B cell (primary cell): ENCODE results near the gene PRKG2. TPM values are rescaled to one million over a fixed set of nuclear protein-coding genes. Genes with fewer than 3 reads are reported as not detected.

Source experiments
- ATAC-seq: fragments of 200-7000 bp; cut with Tn5 transposase; one replicate; pipeline ENCODE4 v1.10.0; 2021; ENCODE audit warnings: low read depth, mild to moderate bottlenecking, moderate number of reproducible peaks, moderate library complexity
- CTCF ChIA-PET: fragments of 350-600 bp; sonication (Branson Sonifier 250); formaldehyde crosslinking; loops from one replicate; lab custom pipeline; 2021; ENCODE audit warnings: antibody characterized with exemption, inconsistent platforms; lab: Charles Lee
- POLR2A ChIA-PET: fragments of 350-600 bp; sonication (Branson Sonifier 250); formaldehyde crosslinking; loops from one replicate; lab custom pipeline; 2021; ENCODE audit warnings: antibody characterized with exemption; lab: Charles Lee
- DNase-seq: peaks from one replicate; pipeline ENCODE4 v3.0.0; 2013
- H2AFZ ChIP-seq: 2 replicates; pipeline ENCODE4 v1.6.1; 2012; ENCODE audit warnings: mild to moderate bottlenecking, low read depth, low read length; ENCODE audit not compliant: insufficient read depth, poor library complexity, severe bottlenecking
- H3K27ac ChIP-seq, 2 donors: 1 replicate in 1 of 2; 2 replicates in 1 of 2; pipeline ENCODE4 v1.5.1; 2012 to 2013; ENCODE audit warnings: low read length in 2 of 2, mild to moderate bottlenecking in 2 of 2, moderate library complexity in 1 of 2
- H3K27me3 ChIP-seq, 4 experiments: fragments of 200-600 bp in 1 of 4; sonication (generic) in 1 of 4; replicated peaks in 1 of 4; 1 replicate in 2 of 4; 2 replicates in 2 of 4; pipeline versions ENCODE4 v1.6.1 to v1.7.0; 2013 to 2016; ENCODE audit warnings: low read length in 3 of 4, mild to moderate bottlenecking in 2 of 4, mixed read lengths in 1 of 4, moderate library complexity in 1 of 4; ENCODE audit not compliant: insufficient read depth in 4 of 4, control insufficient read depth in 3 of 4; ENCODE audit errors: control extremely low read depth in 1 of 4
- H3K36me3 ChIP-seq, 2 experiments: replicated peaks in 1 of 2; 1 replicate in 1 of 2; 2 replicates in 1 of 2; pipeline versions ENCODE4 v1.6.1 to v1.7.1; 2013; ENCODE audit warnings: low read length in 1 of 2; ENCODE audit not compliant: insufficient read depth in 2 of 2, control insufficient read depth in 1 of 2; ENCODE audit errors: control extremely low read depth in 1 of 2, extremely low read depth in 1 of 2
- H3K4me1 ChIP-seq, 2 donors: fragments of 200-600 bp in 1 of 2; sonication (generic) in 1 of 2; 1 replicate in 1 of 2; 2 replicates in 1 of 2; pipeline versions ENCODE4 v1.5.1 to v1.6.1; 2013 to 2017; ENCODE audit warnings: low read length in 2 of 2; ENCODE audit not compliant: control insufficient read depth in 2 of 2, insufficient read depth in 2 of 2
- H3K4me2 ChIP-seq: replicated peaks from 2 replicates; pipeline ENCODE3; 2012; ENCODE audit warnings: mild to moderate bottlenecking, low read depth, low read length; ENCODE audit not compliant: poor library complexity, severe bottlenecking
- H3K4me3 ChIP-seq, 5 experiments: fragments of 200-600 bp in 1 of 5; sonication (generic) in 1 of 5; 1 replicate in 3 of 5; 2 replicates in 2 of 5; pipeline versions ENCODE4 v1.5.1 to v1.7.0; 2011 to 2016; ENCODE audit warnings: low read length in 4 of 5, mild to moderate bottlenecking in 4 of 5, low read depth in 2 of 5, control low read depth in 1 of 5, moderate library complexity in 1 of 5; ENCODE audit not compliant: insufficient read depth in 1 of 5; ENCODE audit errors: control extremely low read depth in 1 of 5, extremely low read depth in 1 of 5
- H3K79me2 ChIP-seq: fragments of 200-600 bp; sonication (generic); one replicate; pipeline ENCODE4 v1.6.0; 2016; ENCODE audit warnings: low read length; ENCODE audit not compliant: control insufficient read depth, insufficient read depth
- H3K9ac ChIP-seq: fragments of 200-600 bp; sonication (generic); 2 replicates; pipeline ENCODE4 v1.6.1; 2017; ENCODE audit warnings: mild to moderate bottlenecking, low read length, moderate library complexity
- H3K9me3 ChIP-seq, 3 donors: one replicate each; pipeline versions ENCODE4 v1.6.1 to v1.7.1; 2013; ENCODE audit warnings: low read length in 2 of 3; ENCODE audit not compliant: control insufficient read depth in 2 of 3, insufficient read depth in 1 of 3; ENCODE audit errors: control extremely low read depth in 1 of 3
- H4K20me1 ChIP-seq: 2 replicates; pipeline ENCODE4 v1.6.0; 2012; ENCODE audit warnings: mild to moderate bottlenecking, low read length; ENCODE audit not compliant: insufficient read depth, control insufficient read depth, poor library complexity, severe bottlenecking
- H3K27ac Mint-ChIP-seq: one replicate; pipeline ENCODE4 v1.8.0; 2021; ENCODE audit warnings: mixed read lengths
- H3K27me3 Mint-ChIP-seq: one replicate; pipeline ENCODE4 v1.8.0; 2021; ENCODE audit warnings: mixed read lengths
- H3K4me1 Mint-ChIP-seq: one replicate; pipeline ENCODE4 v1.8.0; 2021; ENCODE audit warnings: mixed read lengths
- H3K4me3 Mint-ChIP-seq: one replicate; pipeline ENCODE4 v1.8.0; 2021; ENCODE audit warnings: mixed read lengths
- H3K9me3 Mint-ChIP-seq: one replicate; pipeline ENCODE4 v1.8.0; 2022; ENCODE audit warnings: mixed read lengths; ENCODE audit not compliant: insufficient read depth
- EZH2 ChIP-seq: IDR thresholded peaks from 2 replicates; pipeline ENCODE4 v1.6.1; 2012; ENCODE audit warnings: borderline replicate concordance, low read depth, mild to moderate bottlenecking, moderate library complexity, low read length; ENCODE audit not compliant: insufficient read depth, poor library complexity, severe bottlenecking
- WGBS: methylation state at CpG from one replicate; pipeline ENCODE4 v1.1.5; 2013; ENCODE audit warnings: missing lambda C conversion rate; ENCODE audit not compliant: insufficient coverage; 5-methylcytosine and 5-hydroxymethylcytosine counted together
- intact Hi-C: fragments of 100-400 bp; cut with micrococcal nuclease; formaldehyde crosslinking; loops from one replicate; pipeline ENCODE4 v1.10.0; 2022
- polyA plus RNA-seq: library from polyadenylated mRNA; depleted of rRNA; stranded (reverse); fragments of >200 nt; gene quantifications from 2 replicates; pipeline ENCODE4 v1.2.3, GENCODE V29; 2012
- total RNA-seq, 2 donors: library from RNA; stranded (reverse); fragments of 120-200 nt in 1 of 2; gene quantifications; 1 replicate in 1 of 2; 2 replicates in 1 of 2; pipeline versions ENCODE4 v1.2.3 to v1.2.4, GENCODE V29; 2013 to 2022
- TF ChIP-seq, protein P1 (sequence below): fragments of 200-600 bp; IDR thresholded peaks from one replicate; pipeline ENCODE4 v1.8.0; 2022; ENCODE audit warnings: antibody characterized with exemption, mild to moderate bottlenecking

PRKG2 gene
- total and polyA plus RNA-seq, 2 donors (not counting 1 experiment from before 2014, with no cell fraction given): 0.61 to 0.86 TPM

DNA sequence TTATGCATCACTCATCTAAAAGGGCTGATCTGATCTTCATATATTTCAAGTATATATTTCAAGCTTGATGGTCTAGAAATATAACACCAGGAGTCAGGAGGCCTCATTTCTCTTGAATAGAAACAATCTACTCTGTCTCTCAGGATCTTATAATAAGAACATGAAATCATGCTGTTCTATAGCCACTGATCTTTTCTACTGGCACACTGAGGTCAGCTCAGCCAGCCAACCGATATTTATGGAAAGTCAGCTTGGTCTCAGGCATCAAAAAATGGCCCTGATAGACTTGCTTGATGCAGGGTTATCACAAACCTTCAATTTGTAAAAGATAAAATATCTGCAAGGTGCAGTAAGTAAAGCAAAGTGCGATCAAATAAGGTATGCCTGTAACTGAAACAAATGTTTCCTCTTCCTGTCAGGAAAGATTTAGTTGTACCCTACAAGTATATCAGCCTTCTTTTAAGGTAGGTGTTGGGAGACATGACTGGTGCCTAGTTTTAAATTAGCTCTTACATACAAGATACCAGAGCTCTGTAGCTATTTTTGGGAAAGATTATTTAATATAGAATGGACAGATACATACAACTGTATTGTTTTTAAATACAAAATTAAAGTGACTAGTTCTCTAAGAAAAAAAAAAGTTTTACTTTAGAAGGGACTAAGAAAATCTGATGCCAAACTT, 121.2 kb downstream of the PRKG2 start:
- intact Hi-C loops: no loop called here
- Mint-ChIP-seq H3K9me3 (no peaks in the 10 kb centered on the region), H3K4me3 (no peak overlapping the region), H3K27ac (no peak overlapping the region), H3K27me3 (no peaks in the 10 kb centered on the region), H3K4me1 (no peaks in the 10 kb centered on the region)
- H3K4me2 ChIP-seq: no peak overlapping the region
- WGBS: no CpG with 5 or more reads among the region's 2 CpGs
- H3K9ac ChIP-seq: no peak overlapping the region
- H3K36me3 ChIP-seq: no peaks in the 10 kb centered on the region
- no peaks in the 10 kb centered on the region for H4K20me1 ChIP-seq
- POLR2A ChIA-PET: no interaction called here
- no peak overlapping the region for H3K27ac ChIP-seq
- no peak for ATAC-seq
- no peaks in the 10 kb centered on the region for H3K27me3 ChIP-seq
- no peaks in the 10 kb centered on the region for H3K4me1 ChIP-seq
- no peaks in the 10 kb centered on the region for H3K79me2 ChIP-seq
- no peak for DNase-seq
- H2AFZ ChIP-seq: no peak overlapping the region
- no peaks in the 10 kb centered on the region for H3K9me3 ChIP-seq
- CTCF ChIA-PET: interaction anchor here (0.9 to 1.7 kb wide), 2 partner anchors 24 kb away, joined by 4 to 5 read pairs; no protein-coding TSS in a partner anchor
- TF ChIP-seq, protein P1, sequence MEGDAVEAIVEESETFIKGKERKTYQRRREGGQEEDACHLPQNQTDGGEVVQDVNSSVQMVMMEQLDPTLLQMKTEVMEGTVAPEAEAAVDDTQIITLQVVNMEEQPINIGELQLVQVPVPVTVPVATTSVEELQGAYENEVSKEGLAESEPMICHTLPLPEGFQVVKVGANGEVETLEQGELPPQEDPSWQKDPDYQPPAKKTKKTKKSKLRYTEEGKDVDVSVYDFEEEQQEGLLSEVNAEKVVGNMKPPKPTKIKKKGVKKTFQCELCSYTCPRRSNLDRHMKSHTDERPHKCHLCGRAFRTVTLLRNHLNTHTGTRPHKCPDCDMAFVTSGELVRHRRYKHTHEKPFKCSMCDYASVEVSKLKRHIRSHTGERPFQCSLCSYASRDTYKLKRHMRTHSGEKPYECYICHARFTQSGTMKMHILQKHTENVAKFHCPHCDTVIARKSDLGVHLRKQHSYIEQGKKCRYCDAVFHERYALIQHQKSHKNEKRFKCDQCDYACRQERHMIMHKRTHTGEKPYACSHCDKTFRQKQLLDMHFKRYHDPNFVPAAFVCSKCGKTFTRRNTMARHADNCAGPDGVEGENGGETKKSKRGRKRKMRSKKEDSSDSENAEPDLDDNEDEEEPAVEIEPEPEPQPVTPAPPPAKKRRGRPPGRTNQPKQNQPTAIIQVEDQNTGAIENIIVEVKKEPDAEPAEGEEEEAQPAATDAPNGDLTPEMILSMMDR: no peak
- no peak for TF ChIP-seq EZH2
- no peak overlapping the region for H3K4me3 ChIP-seq

DNA sequence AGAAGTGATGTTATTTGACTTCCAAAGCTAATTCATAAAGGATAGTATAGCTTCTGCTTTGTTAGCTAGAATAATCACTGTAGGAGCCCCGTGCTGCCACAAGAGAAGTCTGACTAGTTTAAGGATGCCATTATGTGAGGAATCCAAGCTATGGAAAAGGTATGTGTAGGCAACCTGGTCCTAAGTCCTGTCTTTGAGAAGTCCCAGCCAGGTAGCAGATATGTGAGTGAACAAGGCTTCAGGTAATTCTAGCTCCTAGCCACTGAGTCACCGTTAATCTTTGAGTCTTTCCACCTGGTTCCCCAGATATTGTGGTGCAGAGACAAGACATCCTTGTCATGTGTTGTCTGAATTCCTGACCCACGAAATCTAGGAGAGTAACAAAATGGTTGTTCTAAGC, 129.0 kb downstream of the PRKG2 start:
- Histone ChIP-seq H3K9me3 (peaks cover 0 to 7% (median 0%) of the 10 kb centered on the region in 3 donors), H3K4me1 (no peaks in the 10 kb centered on the region), H3K9ac (no peak overlapping the region), H2AFZ (no peak overlapping the region), H3K27ac (no peak overlapping the region), H3K4me3 (no peak overlapping the region), H4K20me1 (no peaks in the 10 kb centered on the region), H3K27me3 (no peaks in the 10 kb centered on the region), H3K79me2 (no peaks in the 10 kb centered on the region), H3K36me3 (no peaks in the 10 kb centered on the region), H3K4me2 (no peak overlapping the region)
- no peak overlapping the region for H3K4me3 Mint-ChIP-seq
- ChIA-PET POLR2A (no interaction called here), CTCF (interaction anchor here (1.0 kb wide), 1 partner anchor 16 kb away, joined by 7 read pairs; no protein-coding TSS in a partner anchor)
- H3K4me1 Mint-ChIP-seq: no peaks in the 10 kb centered on the region
- TF ChIP-seq, protein P1: no peak
- TF ChIP-seq EZH2: no peak
- ATAC-seq (no peak), DNase-seq (no peak)
- intact Hi-C loops: no loop called here
- 100% methylated on average over 2 of the region's 3 CpGs for WGBS
- H3K27me3 Mint-ChIP-seq: no peaks in the 10 kb centered on the region
- no peaks in the 10 kb centered on the region for H3K9me3 Mint-ChIP-seq
- H3K27ac Mint-ChIP-seq: no peak overlapping the region
